H9 (cell line): ENCODE results near the gene RNF214. TPM values are rescaled to one million over a fixed set of nuclear protein-coding genes. Genes with fewer than 3 reads are reported as not detected.
A peak's percentile ranks its signal among the peaks of the same experiment; 100 is the strongest.

Source experiments
- DNase-seq: peaks from one replicate; pipeline ENCODE4 v3.0.0-alpha.2; 2017
- H2AFZ ChIP-seq: one replicate; pipeline ENCODE4 v1.6.1; 2013; ENCODE audit warnings: mild to moderate bottlenecking, low read length, control low read depth, moderate library complexity
- H2AK5ac ChIP-seq: 2 replicates; pipeline ENCODE4 v1.6.1; 2013; ENCODE audit warnings: low read length, control low read depth, mixed read lengths; ENCODE audit not compliant: insufficient read length
- H2BK120ac ChIP-seq: one replicate; pipeline ENCODE4 v1.6.1; 2013; ENCODE audit warnings: low read depth, mild to moderate bottlenecking, low read length, control low read depth, inconsistent platforms; ENCODE audit not compliant: poor library complexity, severe bottlenecking
- H2BK12ac ChIP-seq: 2 replicates; pipeline ENCODE4 v1.6.1; 2013; ENCODE audit warnings: low read length, control low read depth, mixed read lengths, low read depth; ENCODE audit not compliant: insufficient read length
- H2BK15ac ChIP-seq: 2 replicates; pipeline ENCODE4 v1.6.1; 2013; ENCODE audit warnings: low read depth, low read length, control low read depth
- H2BK20ac ChIP-seq: one replicate; pipeline ENCODE4 v1.6.1; 2013; ENCODE audit warnings: low read depth, mild to moderate bottlenecking, low read length, control low read depth, inconsistent platforms; ENCODE audit not compliant: poor library complexity, severe bottlenecking
- H2BK5ac ChIP-seq: 2 replicates; pipeline ENCODE4 v1.6.1; 2013; ENCODE audit warnings: low read length, control low read depth, mixed read lengths; ENCODE audit not compliant: insufficient read length
- H3K14ac ChIP-seq: 2 replicates; pipeline ENCODE4 v1.6.1; 2013; ENCODE audit warnings: low read length, control low read depth; ENCODE audit not compliant: insufficient read depth
- H3K18ac ChIP-seq: 2 replicates; pipeline ENCODE4 v1.6.1; 2013; ENCODE audit warnings: low read depth, mild to moderate bottlenecking, mixed read lengths, low read length, control low read depth; ENCODE audit not compliant: insufficient read length
- H3K23ac ChIP-seq: 2 replicates; pipeline ENCODE4 v1.6.1; 2013; ENCODE audit warnings: low read length, control low read depth, mixed read lengths, low read depth; ENCODE audit not compliant: insufficient read length
- H3K23me2 ChIP-seq: 2 replicates; pipeline ENCODE4 v1.6.1; 2013; ENCODE audit warnings: low read depth, mild to moderate bottlenecking, mixed read lengths, low read length, control low read depth; ENCODE audit not compliant: insufficient read length, poor library complexity, severe bottlenecking
- H3K27ac ChIP-seq: 2 replicates; pipeline ENCODE4 v1.5.1; 2013; ENCODE audit warnings: low read length, control low read depth, mixed read lengths, low read depth; ENCODE audit not compliant: insufficient read length
- H3K27me3 ChIP-seq: 2 replicates; pipeline ENCODE4 v1.6.1; 2013; ENCODE audit warnings: low read length, control low read depth, inconsistent platforms; ENCODE audit not compliant: insufficient read depth
- H3K4ac ChIP-seq: 2 replicates; pipeline ENCODE4 v1.6.1; 2013; ENCODE audit warnings: low read depth, mild to moderate bottlenecking, control low read depth, inconsistent platforms, low read length, moderate library complexity
- H3K4me1 ChIP-seq: 2 replicates; pipeline ENCODE4 v1.6.1; 2013; ENCODE audit warnings: low read length, control low read depth, inconsistent platforms; ENCODE audit not compliant: insufficient read depth
- H3K4me2 ChIP-seq: 2 replicates; pipeline ENCODE4 v1.6.1; 2013; ENCODE audit warnings: low read length, control low read depth, mixed read lengths; ENCODE audit not compliant: insufficient read length, insufficient read depth
- H3K56ac ChIP-seq: 2 replicates; pipeline ENCODE4 v1.6.1; 2013; ENCODE audit warnings: low read depth, mild to moderate bottlenecking, mixed read lengths, low read length, control low read depth; ENCODE audit not compliant: insufficient read length
- H3K79me1 ChIP-seq: 2 replicates; pipeline ENCODE4 v1.6.1; 2013; ENCODE audit warnings: low read depth, mild to moderate bottlenecking, moderate library complexity, low read length, control low read depth, inconsistent platforms; ENCODE audit not compliant: insufficient read depth, poor library complexity, severe bottlenecking
- H3K79me2 ChIP-seq: 2 replicates; pipeline ENCODE4 v1.6.1; 2013; ENCODE audit warnings: low read length, control low read depth, inconsistent platforms; ENCODE audit not compliant: insufficient read depth
- H3K9ac ChIP-seq: 2 replicates; pipeline ENCODE4 v1.6.1; 2013; ENCODE audit warnings: low read length, control low read depth, mixed read lengths; ENCODE audit not compliant: insufficient read length; ENCODE audit errors: extremely low read depth
- H3K9me3 ChIP-seq: one replicate; pipeline ENCODE4 v1.6.1; 2013; ENCODE audit warnings: low read depth, low read length, inconsistent platforms; ENCODE audit not compliant: control insufficient read depth
- H3T11ph ChIP-seq: one replicate; pipeline ENCODE4 v1.6.1; 2013; ENCODE audit warnings: mild to moderate bottlenecking, low read length, control low read depth, inconsistent platforms
- H4K20me1 ChIP-seq: one replicate; pipeline ENCODE4 v1.6.1; 2013; ENCODE audit not compliant: control insufficient read depth, insufficient read length, insufficient read depth
- H4K5ac ChIP-seq: 2 replicates; pipeline ENCODE4 v1.6.1; 2013; ENCODE audit warnings: low read depth, mild to moderate bottlenecking, mixed read lengths, low read length, control low read depth; ENCODE audit not compliant: insufficient read length
- H4K8ac ChIP-seq: replicated peaks from 2 replicates; pipeline ENCODE4 v1.6.1; 2013; ENCODE audit warnings: low read length, control low read depth, mixed read lengths, low read depth; ENCODE audit not compliant: insufficient read length
- H4K91ac ChIP-seq: 2 replicates; pipeline ENCODE4 v1.6.1; 2013; ENCODE audit warnings: low read depth, mild to moderate bottlenecking, moderate library complexity, mixed read lengths, low read length, control low read depth; ENCODE audit not compliant: insufficient read length
- H3K27ac Mint-ChIP-seq, 3 experiments: 2 replicates in 2 of 3; 3 replicates in 1 of 3; pipeline ENCODE4 v1.8.0; 2020 to 2021; ENCODE audit warnings: mixed read lengths in 3 of 3, mild to moderate bottlenecking in 1 of 3, moderate library complexity in 1 of 3
- H3K27me3 Mint-ChIP-seq: 2 replicates; pipeline ENCODE4 v1.8.0; 2021; ENCODE audit warnings: low read depth, mild to moderate bottlenecking, moderate library complexity, mixed read lengths
- H3K36me3 Mint-ChIP-seq, 3 experiments: 2 replicates in 2 of 3; 3 replicates in 1 of 3; pipeline ENCODE4 v1.8.0; 2020 to 2021; ENCODE audit warnings: low read depth in 3 of 3, mixed read lengths in 3 of 3; ENCODE audit not compliant: insufficient read depth in 1 of 3
- H3K4me1 Mint-ChIP-seq, 2 experiments: 2 replicates each; pipeline ENCODE4 v1.8.0; 2020; ENCODE audit warnings: mixed read lengths in 2 of 2
- H3K4me3 Mint-ChIP-seq, 2 experiments: 2 replicates in 1 of 2; 3 replicates in 1 of 2; pipeline ENCODE4 v1.8.0; 2020 to 2021; ENCODE audit warnings: mild to moderate bottlenecking in 2 of 2, mixed read lengths in 2 of 2, moderate library complexity in 1 of 2
- H3K9me3 Mint-ChIP-seq, 2 experiments: 2 replicates in 1 of 2; 3 replicates in 1 of 2; pipeline ENCODE4 v1.8.0; 2020; ENCODE audit warnings: mild to moderate bottlenecking in 2 of 2, mixed read lengths in 2 of 2, moderate library complexity in 1 of 2
- WGBS: extraction: QIAGEN DNeasy Blood & Tissue Kit; methylation state at CpG from one replicate; pipeline ENCODE4 v1.1.7; 2013; ENCODE audit warnings: missing lambda C conversion rate, low lambda C conversion rate, mixed read lengths; ENCODE audit not compliant: insufficient read length; ENCODE audit errors: extremely low coverage; 5-methylcytosine and 5-hydroxymethylcytosine counted together
- total RNA-seq: library from RNA; stranded (reverse); gene quantifications from 2 replicates; pipeline ENCODE4 v1.2.1, GENCODE V29; 2021
- TF ChIP-seq, protein P1 (sequence below): fragments of 200-600 bp; sonication (generic); conservative IDR thresholded peaks from 3 replicates; pipeline ENCODE4 v1.8.0; 2021; ENCODE audit warnings: antibody characterized with exemption, mild to moderate bottlenecking

Gene RNF214
- total RNA-seq, 1 experiment from 2014 or later: 26.0 TPM

DNA sequence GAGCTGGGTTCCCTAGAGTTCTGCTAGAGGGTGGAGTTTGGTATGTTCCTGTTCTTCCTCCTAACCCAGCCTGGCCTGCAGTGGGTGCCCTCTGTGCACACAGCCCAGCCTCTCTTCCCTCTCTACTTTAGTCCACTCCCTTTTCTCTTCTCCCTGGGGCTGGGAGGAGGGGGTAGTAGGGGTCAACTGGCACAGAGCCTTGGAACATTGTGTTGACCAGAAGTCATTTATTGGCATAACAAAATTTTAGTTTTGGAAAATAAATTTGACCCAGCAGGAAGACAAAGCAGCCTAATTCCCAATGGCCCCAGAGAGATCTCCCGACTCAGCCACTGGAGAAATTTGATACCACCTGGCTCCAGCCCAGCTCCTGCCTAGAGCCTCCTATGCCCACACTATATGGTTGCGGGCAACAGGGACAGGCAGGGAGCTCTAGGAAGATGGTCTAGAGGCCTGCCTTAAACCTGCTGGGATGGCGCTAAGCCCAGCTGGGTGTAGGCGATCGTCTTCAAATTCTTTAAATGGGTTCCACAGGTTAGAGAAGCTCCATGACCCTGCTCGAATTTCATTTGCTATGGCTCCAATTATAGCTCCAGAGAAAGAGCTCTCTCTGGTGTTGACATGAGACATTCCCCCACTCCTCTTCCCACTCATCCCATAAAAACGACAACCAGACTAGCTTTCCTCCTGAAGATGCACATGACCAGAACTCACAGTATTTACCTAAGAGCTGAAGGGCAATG, 10.5 kb upstream of the RNF214 start:
- H3K4ac ChIP-seq: no peak overlapping the region
- H2BK20ac ChIP-seq: no peak overlapping the region
- peak overlapping the region in 1 of 3 experiments; percentile 19; a peak in 4 of 7 replicates for H3K27ac Mint-ChIP-seq
- no peak overlapping the region for H3K27ac ChIP-seq
- no peak overlapping the region for H2BK12ac ChIP-seq
- no peak overlapping the region for H4K8ac ChIP-seq
- no peak overlapping the region for H4K5ac ChIP-seq
- peaks cover 7 to 72% (median 37%) of the 10 kb centered on the region in 3 experiments for H3K36me3 Mint-ChIP-seq
- no peak overlapping the region for H3K4me2 ChIP-seq
- H3K4me1 Mint-ChIP-seq: peaks cover 3 to 6% of the 10 kb centered on the region in 2 experiments
- no peaks in the 10 kb centered on the region for H3K23me2 ChIP-seq
- no CpG with 5 or more reads among the region's 7 CpGs for WGBS
- no peaks in the 10 kb centered on the region for H3K9me3 Mint-ChIP-seq
- no peak overlapping the region for H2BK5ac ChIP-seq
- no peaks in the 10 kb centered on the region for H3K79me1 ChIP-seq
- no peaks in the 10 kb centered on the region for H4K20me1 ChIP-seq
- H3K56ac ChIP-seq: no peak overlapping the region
- TF ChIP-seq, protein P1, sequence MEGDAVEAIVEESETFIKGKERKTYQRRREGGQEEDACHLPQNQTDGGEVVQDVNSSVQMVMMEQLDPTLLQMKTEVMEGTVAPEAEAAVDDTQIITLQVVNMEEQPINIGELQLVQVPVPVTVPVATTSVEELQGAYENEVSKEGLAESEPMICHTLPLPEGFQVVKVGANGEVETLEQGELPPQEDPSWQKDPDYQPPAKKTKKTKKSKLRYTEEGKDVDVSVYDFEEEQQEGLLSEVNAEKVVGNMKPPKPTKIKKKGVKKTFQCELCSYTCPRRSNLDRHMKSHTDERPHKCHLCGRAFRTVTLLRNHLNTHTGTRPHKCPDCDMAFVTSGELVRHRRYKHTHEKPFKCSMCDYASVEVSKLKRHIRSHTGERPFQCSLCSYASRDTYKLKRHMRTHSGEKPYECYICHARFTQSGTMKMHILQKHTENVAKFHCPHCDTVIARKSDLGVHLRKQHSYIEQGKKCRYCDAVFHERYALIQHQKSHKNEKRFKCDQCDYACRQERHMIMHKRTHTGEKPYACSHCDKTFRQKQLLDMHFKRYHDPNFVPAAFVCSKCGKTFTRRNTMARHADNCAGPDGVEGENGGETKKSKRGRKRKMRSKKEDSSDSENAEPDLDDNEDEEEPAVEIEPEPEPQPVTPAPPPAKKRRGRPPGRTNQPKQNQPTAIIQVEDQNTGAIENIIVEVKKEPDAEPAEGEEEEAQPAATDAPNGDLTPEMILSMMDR: no peak
- H2AFZ ChIP-seq: no peak overlapping the region
- no peaks in the 10 kb centered on the region for H3K79me2 ChIP-seq
- H3K9me3 ChIP-seq: no peaks in the 10 kb centered on the region
- no peak overlapping the region for H3K18ac ChIP-seq
- H2BK15ac ChIP-seq: no peak overlapping the region
- no peak overlapping the region for H3K9ac ChIP-seq
- DNase-seq: no peak
- H3K27me3 ChIP-seq: no peaks in the 10 kb centered on the region
- no peak overlapping the region for H4K91ac ChIP-seq
- H3T11ph ChIP-seq: no peak overlapping the region
- no peak overlapping the region for H3K4me3 Mint-ChIP-seq
- no peak overlapping the region for H2AK5ac ChIP-seq
- H3K14ac ChIP-seq: no peak overlapping the region
- no peaks in the 10 kb centered on the region for H3K4me1 ChIP-seq
- no peak overlapping the region for H3K23ac ChIP-seq
- H3K27me3 Mint-ChIP-seq: no peaks in the 10 kb centered on the region
- no peak overlapping the region for H2BK120ac ChIP-seq
